ENCODE data around the gene REELD1. TPM values are rescaled to one million over a fixed set of nuclear protein-coding genes. Genes with fewer than 3 reads are reported as not detected.

Gene REELD1
- total RNA-seq, 1 experiment from 2014 or later = not detected

GRCh38 chr4:146170149-146170548 lies 44.2 kb upstream of the REELD1 start:
- H4K91ac ChIP-seq (ENCODE audit: insufficient read length, low read depth, low read length) = no peak overlapping the region
- no peak overlapping the region for H3K14ac ChIP-seq (ENCODE audit: insufficient read depth, low read length)
- H3K36me3 Mint-ChIP-seq (ENCODE audit: insufficient read depth in 1 of 3, low read depth in 3 of 3) = no peaks in the 10 kb centered on the region
- no peaks in the 10 kb centered on the region for H3K9me3 ChIP-seq (ENCODE audit: control insufficient read depth, low read depth, low read length)
- no peak for DNase-seq
- H3K9me3 Mint-ChIP-seq = no peaks in the 10 kb centered on the region
- TF ChIP-seq CTCF (conservative IDR thresholded peaks at IDR 0.05) = no peak
- H3K79me2 ChIP-seq (ENCODE audit: insufficient read depth, low read length) = no peaks in the 10 kb centered on the region
- no peak overlapping the region for H2AFZ ChIP-seq (ENCODE audit: low read length)
- H3K27ac Mint-ChIP-seq = no peak overlapping the region
- H3K23ac ChIP-seq (ENCODE audit: insufficient read length, low read depth, low read length) = no peak overlapping the region
- H3K9ac ChIP-seq (ENCODE audit: extremely low read depth, insufficient read length, low read length) = no peak overlapping the region
- no peaks in the 10 kb centered on the region; the same call in 1 of the 2 replicates for H3K27me3 Mint-ChIP-seq (ENCODE audit: low read depth)
- no peaks in the 10 kb centered on the region for H3K4me1 ChIP-seq (ENCODE audit: insufficient read depth, low read length)
- H2BK12ac ChIP-seq (ENCODE audit: insufficient read length, low read depth, low read length) = no peak overlapping the region
- H3K56ac ChIP-seq (ENCODE audit: insufficient read length, low read depth, low read length) = no peak overlapping the region
- no peak overlapping the region for H3K18ac ChIP-seq (ENCODE audit: insufficient read length, low read depth, low read length)
- no peak overlapping the region for H2BK5ac ChIP-seq (ENCODE audit: insufficient read length, low read length)
- H3K4ac ChIP-seq (ENCODE audit: low read depth, low read length) = no peak overlapping the region
- peaks cover under 1 to 1% of the 10 kb centered on the region in 2 experiments; a peak in 2 of 4 replicates for H3K4me1 Mint-ChIP-seq
- H3K23me2 ChIP-seq (ENCODE audit: insufficient read length, low read depth, low read length, poor library complexity, severe bottlenecking) = no peaks in the 10 kb centered on the region
- no peak overlapping the region for H3T11ph ChIP-seq (ENCODE audit: low read length)
- WGBS (ENCODE audit: extremely low coverage, insufficient read length, low lambda C conversion rate) = no CpG with 5 or more reads among the region's 3 CpGs
- H3K79me1 ChIP-seq (ENCODE audit: insufficient read depth, low read depth, low read length, poor library complexity, severe bottlenecking) = no peaks in the 10 kb centered on the region
- H2BK120ac ChIP-seq (ENCODE audit: low read depth, low read length, poor library complexity, severe bottlenecking) = no peak overlapping the region
- no peak overlapping the region for H2BK15ac ChIP-seq (ENCODE audit: low read depth, low read length)
- H3K4me3 Mint-ChIP-seq = no peak overlapping the region
- H4K5ac ChIP-seq (ENCODE audit: insufficient read length, low read depth, low read length) = no peak overlapping the region
- no peak overlapping the region for H4K8ac ChIP-seq (replicated peaks; ENCODE audit: insufficient read length, low read depth, low read length)
- H3K27me3 ChIP-seq (ENCODE audit: insufficient read depth, low read length) = no peaks in the 10 kb centered on the region
- H3K27ac ChIP-seq (ENCODE audit: insufficient read length, low read depth, low read length) = no peak overlapping the region
- no peak overlapping the region for H2AK5ac ChIP-seq (ENCODE audit: insufficient read length, low read length)
- H2BK20ac ChIP-seq (ENCODE audit: low read depth, low read length, poor library complexity, severe bottlenecking) = no peak overlapping the region
- no peaks in the 10 kb centered on the region for H4K20me1 ChIP-seq (ENCODE audit: control insufficient read depth, insufficient read depth, insufficient read length)
- H3K4me2 ChIP-seq (ENCODE audit: insufficient read depth, insufficient read length, low read length) = no peak overlapping the region

Measured in H9 (cell line).